Fibroblast of skin of right biceps (primary cell): ENCODE data around the gene DNM1L.
A peak's percentile ranks its signal among the peaks of the same experiment; 100 is the strongest.

Experiments
- DNase-seq: peaks from one replicate; pipeline ENCODE4 v3.0.0-alpha.2; 2013

DNM1L gene

DNA sequence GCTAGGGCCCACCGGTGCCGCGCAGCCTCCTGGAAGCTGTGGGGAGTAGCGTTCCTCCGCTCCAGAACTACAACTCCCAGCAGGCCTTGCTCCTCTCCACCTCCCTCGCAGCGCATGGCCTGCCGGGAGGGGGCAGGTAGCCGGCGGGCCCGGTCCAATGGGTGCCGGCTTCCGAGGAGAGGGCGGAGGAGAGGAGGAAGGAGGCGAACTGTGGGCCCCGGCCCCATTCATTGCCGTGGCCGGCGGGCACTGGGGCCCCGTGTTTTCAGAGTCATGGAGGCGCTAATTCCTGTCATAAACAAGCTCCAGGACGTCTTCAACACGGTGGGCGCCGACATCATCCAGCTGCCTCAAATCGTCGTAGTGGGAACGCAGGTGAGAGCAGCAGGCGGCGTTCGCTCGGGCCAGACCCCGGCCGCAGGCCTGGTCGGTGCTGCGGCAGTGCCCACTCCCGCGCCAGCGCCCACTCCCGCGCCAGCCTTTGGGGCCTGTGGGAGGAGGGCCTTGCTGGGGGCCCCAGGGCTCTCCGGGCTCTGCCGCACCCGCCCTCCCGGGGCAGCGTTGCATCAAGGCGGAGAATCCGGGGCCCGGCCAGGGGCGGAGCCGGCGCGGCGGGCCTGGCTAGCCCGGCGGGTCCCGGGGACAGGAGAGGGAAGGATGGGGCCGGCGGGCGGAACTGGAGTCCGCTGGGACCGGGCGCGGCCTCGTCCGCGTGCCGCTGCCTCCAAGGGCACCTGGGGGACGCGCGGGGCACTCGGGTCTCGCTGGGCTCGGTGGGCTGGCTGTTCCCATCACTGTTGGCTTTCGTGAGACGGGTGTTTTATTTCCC lies at the start of gene DNM1L:
Gene DNM1L, plus strand, starts transcription at position 211 of the 829 bp plus-strand sequence. Its CDS starts 63 bp downstream, at position 274.
- peak; percentile 97 for DNase-seq

DNA sequence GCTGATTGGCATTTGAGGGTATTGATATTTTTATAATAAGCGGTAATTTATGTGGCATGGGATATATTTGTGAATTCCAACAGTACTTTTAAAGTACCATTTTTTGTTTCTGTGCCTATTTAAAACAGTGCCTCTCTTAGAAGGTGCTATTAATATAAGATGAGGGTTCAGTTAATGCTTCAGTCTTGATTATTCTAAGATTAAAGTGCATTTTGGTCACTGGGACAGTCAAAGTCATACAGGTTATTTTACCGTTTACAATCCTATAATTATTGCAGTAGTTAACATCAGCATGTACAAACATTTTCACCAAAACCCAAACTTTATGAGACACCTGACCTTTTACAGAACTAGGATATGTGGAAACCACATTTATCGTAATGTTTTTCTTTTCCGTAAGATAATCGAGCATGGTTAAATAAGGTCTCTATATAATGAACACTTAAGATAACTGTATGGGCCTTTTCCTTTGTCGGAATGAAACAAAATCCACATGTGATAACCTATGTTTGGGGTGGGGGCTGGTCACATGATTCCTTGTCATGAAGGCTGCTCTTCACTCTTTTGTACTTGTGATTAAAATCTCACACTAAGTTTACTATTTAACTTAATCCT lies 37.7 kb upstream of the DNM1L start:
- no peak for DNase-seq

DNA sequence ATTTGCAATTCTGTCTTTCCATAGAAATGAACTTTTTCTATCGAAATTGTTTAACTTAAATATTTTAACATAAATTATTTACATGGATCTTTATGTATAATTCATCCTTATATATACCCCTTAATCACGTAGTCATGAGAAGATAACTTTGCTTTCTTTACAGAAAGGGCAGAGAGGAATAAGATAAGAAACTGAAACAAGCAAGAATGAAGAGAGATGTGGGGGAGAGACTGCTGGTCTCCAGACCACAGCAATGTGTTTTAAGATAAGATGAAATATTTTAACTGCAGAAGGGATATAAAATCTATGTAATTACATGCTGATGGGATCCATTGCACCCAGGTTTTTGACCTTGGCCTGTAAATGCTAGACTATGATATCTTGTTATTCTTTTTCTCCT lies 34.7 kb upstream of the DNM1L start:
- no peak for DNase-seq

DNA sequence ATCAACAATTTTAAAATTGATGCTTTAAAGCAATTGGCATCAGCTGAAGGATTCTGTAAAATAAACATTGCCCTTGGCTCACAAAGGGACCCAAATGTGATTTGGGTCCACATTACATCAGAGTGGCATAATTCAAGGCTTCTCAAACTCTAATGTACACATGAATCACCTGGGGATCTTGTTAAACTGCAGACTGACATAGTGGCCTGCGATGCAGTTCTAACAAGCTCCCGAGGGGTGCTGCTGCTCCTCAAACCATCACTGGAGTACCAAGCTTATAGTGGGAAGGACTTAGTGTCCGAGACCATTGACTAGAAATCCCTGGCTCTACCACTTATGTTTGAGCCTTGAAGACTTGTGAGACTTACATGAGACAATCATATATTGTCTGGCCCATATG lies 31.8 kb upstream of the DNM1L start:
- no peak for DNase-seq

DNA sequence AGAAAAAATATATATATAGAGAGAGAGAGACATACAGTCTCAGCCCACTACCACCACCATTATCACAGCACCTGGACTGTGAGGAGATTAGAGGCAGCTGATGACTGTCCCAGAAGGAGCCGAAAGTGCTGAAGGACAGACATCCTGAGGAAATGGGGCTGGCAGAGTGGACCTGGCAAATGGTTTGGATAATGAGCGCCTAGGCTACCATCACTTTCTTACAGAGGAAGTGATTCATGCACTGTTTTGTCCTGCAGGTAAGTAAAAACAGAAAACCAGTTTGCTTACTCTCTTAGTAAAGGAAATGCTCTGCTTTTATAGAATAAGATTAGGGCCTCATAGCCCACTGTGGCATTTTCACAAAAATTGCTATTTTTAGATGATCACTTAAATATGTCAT lies 28.6 kb upstream of the DNM1L start:
- no peak for DNase-seq

DNA sequence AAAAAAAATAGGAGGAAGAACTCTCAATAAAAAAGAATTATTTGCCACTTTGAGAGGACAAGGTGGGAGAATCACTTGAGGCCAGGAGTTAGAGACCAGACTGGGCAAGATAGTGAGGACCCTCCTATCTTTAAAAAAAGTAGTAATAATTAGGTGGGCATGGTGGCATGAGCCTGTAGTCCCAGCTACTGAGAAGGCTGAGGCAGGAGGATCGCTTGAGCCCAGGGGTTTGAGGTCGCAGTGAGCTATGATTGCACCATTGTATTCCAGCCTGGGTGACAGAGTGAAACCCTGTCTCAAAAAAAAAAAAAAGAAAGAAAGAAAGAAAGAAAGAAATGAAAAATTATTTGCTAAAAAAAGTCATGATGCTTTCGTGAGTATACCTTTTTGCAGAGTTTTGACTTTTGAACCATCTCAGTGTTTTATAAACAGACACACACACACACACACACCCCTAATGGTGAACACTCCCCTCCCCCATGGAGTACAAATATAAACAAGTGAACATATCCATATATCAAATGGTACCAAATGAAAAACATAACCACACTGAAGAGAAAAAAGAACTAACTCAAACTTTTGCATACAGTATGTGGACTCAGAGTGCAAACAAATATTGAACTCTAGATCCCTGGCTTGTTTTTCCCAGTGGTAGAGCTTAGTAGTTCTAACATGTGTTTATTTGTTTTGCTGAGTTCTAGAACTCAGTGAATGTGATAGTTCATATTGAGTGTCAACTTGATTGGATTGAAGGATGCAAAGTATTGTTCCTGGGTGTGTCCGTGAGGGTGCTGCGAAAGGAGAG lies 27.7 kb upstream of the DNM1L start:
- DNase-seq = no peak

DNA sequence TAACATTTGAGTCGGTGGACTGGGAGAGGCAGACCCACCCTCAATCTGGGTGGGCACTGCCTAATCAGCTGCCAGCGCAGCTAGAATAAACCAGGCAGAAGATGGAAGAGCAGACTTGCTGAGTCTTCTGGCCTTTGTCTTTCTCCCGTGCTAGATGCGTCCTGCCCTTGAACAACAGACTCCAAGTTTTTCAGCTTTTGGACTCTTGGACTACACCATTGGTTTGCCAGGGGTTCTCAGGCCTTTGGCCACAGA lies 27.2 kb upstream of the DNM1L start:
- DNase-seq = no peak

DNA sequence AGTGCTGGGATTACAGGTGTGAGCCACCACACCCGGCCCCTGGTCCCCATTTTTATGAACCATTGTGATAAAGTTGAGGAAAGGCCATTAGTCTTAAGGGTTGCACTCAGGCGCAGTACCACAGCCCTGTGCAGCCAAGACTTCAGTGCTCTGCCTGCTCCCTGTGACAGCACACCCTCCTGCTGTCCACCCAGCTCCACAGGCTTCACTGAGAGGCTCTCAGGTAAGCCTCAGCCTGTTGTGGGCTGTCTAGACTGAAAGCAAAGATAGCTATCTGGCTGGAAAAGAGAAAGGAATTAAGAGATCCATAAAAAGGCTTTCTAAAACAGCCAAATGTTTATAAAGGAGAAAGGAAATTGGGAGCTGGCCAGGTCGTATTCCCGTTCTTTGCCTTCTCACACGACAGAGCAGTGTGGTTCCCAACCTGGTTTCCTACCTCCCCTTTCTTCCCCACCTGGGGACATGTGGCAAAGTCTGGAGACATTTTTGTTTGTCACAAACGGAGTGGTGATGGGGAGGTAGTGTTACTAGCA lies 19.1 kb upstream of the DNM1L start:
- DNase-seq = no peak

DNA sequence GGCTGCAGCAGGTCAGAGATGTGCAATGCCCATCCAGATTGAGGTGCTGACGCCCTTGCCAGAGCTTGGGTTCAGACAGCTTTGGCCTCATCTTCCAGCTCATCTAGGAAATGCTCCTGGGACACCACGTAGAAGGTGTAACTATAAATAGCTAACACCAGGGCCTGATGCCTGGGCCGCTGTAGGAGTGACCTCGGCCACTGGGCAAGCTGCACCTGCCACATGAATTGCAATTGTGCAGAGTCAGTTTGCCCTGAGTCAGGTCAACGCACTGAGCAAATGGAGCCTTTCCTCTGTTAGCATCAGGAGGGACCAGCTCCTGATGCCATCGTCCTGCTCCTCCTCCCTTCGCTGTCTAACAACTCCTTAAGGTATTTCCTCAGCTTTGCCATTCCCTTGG lies 17.4 kb upstream of the DNM1L start:
- no peak for DNase-seq

DNA sequence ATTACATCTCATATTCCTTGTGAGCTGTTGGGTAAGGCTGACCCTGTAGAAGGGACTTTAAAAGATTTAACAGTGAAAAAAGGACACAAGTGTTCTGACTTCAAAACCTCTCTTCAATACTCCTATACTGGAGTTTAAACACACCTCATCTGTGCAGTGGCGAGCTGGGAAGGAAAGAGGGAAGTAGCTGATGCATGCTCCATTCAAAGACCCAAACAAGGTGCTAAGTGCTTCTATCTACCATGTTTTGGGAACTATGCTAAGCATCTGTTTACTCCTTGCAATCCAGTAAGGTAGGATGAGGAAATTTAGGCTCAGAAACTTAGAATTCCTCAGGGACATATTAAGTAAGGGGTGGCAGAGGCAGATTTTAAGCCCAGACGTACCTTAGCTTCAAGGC lies 16.4 kb upstream of the DNM1L start:
- no peak for DNase-seq

DNA sequence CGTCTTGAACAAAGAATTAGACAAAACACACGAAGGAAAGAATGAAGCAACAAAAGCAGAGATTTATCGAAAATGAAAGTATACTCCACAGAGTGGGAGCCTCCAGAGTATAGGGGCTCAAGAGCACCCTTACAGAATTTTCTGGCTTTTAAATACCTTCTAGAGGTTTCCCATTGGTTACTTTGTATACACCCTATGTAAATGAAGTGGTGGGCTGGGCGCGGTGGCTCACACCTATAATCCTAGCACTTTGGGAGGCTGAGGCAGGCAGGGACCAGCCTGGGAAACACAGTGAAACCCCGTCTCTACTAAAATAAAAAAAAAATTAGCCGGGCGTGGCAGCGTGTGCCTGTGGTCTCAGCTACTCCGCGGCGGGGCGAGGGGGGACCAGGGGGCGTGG lies 13.1 kb upstream of the DNM1L start:
- no peak for DNase-seq

DNA sequence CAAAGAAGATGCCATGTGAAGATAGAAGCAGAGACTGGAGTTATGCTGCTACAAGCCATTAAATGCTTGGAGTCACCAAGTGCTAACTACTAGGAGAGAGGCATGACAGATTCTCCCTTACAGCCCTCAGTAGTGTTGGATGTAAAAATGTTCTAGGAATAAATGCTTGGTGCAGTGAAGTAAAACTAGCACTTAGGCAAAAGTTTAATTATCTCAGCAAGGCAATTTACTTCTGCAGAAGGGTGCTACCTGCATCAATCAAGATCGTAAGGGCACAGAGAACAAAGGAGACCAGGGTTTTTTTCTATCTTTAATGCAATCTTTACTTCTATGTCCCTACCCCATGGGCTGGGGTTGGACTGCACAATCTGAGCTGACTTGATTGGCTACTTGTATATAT lies 9.5 kb upstream of the DNM1L start:
- no peak for DNase-seq

DNA sequence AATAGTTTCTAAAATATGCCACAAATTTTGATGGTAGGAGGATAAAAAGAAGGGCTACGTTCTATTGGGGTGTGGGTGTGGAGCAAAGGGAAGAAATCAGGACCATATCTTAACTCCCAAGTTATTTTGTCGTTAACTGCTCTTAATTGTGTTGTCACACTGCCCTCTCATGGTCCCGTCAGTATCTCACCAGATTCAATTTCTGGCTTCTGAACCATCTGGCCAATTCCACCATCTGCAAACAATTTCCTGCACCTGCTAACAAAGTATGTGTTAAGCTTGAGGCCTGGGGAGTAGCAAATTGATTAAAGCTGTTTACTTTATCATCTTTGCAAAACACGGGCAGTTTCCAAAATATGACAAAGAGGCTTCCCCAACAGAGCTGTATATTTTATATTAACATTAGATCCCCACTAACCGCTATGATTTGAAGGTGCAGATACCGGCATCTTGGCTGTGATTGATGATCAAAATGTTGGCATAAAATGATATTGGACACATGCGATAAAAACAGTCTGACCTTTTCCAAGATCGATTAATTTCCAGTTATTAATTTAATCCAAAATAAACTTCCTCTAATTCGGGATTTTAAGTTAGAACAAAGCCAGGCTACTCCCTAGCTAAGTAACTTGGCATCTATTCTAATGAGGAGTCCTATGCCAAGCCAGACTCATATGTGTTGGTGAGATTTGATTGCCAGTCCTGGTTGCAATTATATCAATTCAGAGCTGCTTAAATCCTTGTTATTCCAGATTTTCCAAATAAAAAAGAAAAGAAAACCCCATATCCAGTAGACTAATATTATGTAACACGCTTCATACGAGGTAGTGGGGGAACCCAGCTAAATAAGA lies 6.9 kb upstream of the DNM1L start:
- DNase-seq = peak; percentile 78

DNA sequence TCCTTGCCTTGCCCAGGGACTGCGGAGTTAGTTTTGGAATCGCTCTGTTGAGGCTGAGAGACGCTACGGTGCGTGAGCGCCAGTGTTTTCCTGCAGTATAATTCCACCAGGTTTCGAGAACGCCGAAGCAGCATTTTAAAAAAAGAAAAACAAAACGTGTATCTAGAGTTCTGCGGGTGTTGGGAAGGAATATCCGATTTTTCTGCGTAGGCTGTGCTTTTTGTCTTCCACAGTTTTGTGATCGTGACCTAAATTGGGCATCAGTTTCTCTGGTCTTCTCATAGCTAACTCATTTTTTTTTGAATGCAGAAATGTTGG lies 778 bp downstream of the DNM1L start:
- DNase-seq = no peak

DNA sequence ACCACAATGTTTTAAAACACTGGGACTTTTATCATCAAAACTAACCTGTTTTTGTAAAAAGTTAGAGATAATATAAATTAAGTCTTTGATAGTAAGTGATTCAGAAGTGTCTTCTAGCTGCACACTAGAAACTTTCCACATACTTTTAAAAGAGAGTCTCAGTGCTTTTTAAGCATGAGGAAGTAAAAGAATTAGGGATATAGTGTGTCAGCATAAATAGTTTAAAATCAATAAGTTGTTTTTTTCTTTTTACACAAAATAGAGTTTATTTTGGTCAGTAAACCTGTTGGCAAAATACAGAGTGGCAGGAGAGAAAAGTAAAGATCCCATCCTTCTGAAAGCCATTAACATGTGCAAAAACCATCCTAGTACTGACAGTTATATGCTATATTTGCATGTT lies 1.7 kb downstream of the DNM1L start:
- DNase-seq = no peak

DNA sequence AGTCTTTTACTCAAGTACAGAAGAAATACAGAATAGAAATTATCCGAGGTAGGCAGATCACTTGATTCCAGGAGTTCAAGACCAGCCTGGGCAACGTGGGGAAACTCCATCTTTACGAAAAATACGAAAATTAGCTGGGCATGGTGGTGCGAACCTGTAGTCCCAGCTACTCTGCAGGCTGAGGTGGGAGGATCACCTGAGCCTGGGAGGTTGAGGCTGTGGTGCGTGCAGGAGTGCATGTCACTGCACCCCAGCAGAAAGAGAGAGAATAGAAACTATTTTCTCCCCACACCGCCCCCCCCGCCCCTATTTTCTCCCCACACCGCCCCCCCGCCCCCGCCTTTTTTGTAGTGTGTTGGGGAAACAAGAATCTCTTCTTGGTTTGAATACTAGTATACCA lies 2.2 kb downstream of the DNM1L start:
- no peak for DNase-seq

DNA sequence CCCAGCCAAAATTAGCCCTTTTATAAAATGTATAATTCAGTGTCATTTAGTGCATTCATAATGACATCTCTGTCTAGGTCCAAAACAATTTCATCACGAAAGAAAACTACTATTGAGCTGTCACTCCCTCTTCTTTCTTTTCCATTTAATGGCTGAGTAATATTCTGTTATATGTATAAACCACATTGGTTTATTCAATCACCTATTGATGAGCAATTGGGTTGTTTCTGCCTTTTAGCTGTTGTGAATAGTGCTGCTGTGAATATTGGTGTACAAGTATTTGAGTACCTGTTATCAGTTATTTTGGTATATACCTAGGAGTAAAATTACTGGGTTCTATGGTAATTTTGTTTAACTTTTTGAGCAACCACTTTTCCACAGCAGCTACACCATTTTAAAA lies 7.2 kb downstream of the DNM1L start:
- DNase-seq = no peak

DNA sequence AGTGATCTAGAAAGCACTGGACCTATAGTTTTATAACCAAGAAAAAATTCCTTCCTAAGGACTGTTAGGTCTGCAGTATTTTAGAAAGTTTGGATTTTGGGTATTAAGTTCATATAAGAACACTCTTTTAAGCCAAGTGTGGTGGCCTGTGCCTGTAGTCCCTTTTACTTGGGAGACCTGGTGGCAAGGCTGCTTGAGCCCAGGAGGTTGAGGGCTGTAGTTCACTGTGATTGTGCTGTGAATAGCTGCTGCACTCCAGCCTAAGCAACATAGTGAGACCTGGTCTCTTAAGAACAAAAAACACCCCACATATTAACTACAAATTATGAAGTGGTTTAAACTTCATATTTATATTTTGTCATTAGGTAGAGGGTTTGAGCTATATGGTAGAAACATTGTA lies 9.7 kb downstream of the DNM1L start:
- DNase-seq = no peak

DNA sequence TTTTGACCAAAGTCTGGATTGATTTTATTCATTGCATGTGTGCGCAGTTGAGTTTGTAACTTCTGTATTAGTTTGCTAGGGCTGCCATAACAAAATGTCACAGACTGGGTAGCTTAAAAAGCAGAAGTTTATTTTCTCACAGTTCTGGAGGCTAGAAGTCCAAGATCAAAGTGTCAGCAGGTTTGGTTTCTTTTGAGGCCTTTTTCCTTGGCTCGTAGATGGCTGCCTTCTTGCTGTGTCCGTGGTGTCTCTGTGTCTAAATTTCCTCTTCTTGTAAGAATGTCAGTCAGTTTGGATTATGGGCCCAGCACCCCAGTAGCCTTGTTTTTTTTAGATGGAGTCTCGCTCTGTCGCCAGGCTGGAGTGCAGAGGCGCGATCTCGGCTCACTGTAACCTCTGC lies 11.8 kb downstream of the DNM1L start:
- DNase-seq = no peak

DNA sequence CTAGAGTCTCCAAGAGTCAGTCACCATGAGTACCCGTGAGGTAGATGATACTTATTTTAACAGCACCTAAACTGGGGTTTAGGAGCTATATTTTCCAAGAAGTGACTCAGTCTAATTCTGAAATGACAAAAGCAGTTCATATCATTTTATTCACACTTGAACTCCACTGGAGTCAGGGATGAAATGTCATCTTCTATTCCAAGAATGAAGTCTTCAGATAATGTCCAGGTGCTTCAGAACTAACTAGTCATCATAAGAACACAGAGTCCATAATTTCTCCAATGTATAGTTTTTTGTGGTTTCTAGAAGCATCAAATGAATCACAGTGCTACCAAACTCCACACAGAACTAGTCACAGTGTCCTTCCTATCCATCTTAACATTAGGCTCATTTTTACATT lies 13.3 kb downstream of the DNM1L start:
- DNase-seq = no peak

DNA sequence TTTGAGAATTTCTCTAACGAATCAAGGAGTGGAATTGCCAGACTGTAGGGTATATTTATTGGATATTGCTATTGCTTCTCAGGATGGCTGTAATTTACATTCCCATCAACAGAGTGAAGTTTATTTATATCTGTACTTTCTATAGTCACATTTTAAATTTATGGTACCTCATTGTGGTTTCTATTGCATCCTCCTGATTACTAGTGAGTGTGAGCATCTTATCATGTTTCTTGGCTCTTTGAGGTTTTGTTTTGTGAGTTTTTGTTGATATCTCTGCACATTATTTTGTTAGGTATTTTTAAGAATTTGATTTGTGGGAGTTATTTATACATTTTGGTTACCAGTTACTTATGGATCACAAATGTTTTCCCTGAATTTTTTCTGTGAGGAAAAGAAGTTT lies 13.9 kb downstream of the DNM1L start:
- no peak for DNase-seq

DNA sequence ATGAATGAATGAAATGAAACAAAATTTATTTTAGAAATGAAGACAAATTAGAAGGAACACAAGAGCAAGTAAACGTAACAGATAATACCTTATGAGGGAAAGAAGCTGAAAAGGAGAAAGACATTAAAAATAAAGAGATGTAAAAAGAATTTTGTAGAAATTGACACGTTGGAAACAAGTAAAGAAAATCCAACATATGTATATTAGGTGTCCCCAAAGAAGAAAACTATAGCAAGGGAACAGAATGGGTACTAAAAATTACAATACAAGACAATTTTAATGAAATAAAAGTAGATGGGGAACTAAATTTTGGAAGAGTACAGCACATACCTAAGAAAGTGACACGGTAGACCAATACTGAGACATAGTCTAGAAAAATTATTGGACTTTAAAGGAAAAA lies 16.7 kb downstream of the DNM1L start:
- DNase-seq = no peak

DNA sequence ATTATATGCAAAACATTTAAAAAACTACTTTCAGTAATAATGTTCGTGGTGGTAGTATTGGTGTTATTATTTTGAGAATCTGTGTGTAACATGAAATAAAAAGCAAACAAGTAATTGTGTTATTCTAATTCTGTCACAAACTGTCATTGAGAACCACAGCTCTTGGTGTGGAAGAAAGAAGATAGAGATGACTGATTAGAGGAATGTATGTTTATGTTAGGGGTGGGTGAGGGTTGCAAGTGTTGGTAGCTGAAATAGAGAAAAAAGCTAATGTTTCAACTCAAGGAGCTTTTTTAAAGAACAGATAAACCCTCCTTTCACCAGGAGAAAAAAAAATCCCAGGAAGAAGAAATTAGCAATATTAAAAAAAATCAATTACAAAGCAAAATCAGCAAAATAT lies 18.3 kb downstream of the DNM1L start:
- no peak for DNase-seq
